CD4-positive, alpha-beta T cell treated with Interleukin-10 for 1 hour (primary cell): Measurements from ENCODE around the gene TP53TG3F.
"Not testable (repeated sequence)": the region's sequence is repeated elsewhere in the genome, so short reads cannot be mapped to it uniquely, and the experiment has no call there.

Experiments
- DNase-seq: peaks from one replicate; pipeline ENCODE4 v3.0.0-alpha.2; 2020

TP53TG3F gene, protein sequence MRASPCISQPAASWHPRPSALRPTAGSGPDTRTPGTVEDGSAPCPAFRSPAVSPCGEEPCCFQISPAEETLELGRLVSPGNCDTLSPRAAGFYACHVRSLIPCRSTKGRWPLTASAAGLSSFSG

DNA sequence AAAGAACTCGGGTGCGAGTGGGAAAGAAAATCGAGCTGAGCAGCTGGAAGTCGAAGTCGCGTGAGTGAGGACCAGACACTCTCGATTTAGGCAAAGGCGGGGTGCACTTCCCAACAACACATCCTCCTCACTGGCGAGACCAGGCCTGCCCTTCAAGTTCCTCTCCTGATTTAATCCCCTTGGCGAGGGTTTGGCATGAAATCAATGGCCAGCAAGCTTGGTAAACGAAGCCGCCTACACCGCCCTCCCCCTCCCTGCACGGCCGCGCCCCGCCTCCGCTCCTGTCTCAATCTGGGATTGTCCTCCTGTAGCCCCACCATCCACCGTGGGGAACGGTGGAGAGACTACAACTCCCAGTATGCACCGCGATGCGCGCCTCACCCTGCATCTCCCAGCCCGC lies at the start of gene TP53TG3F:
Gene TP53TG3F, plus strand, starts transcription at position 301 of the 400 bp plus-strand sequence. Its CDS starts 68 bp downstream, at position 369.
- not testable (repeated sequence) for DNase-seq

DNA sequence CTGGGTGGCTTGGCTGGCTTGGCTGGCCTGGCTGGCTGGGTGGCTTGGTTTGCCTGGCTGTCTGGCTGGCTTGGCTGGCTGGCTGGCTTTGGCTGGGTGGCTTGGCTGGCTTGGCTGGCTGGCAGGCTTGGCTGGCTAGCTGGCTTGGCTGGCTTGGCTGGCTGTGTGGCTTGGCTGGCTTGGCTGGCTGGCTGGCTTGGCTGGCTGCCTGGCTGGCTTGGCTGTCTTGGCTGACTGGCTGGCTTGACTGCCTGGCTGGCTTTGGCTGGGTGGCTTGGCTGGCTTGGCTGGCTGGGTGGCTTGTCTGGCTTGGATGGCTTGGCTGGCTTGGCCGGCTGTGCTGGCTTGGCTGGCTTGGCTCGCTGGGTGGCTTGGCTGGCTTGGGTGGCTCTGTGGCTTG lies 32.2 kb downstream of the TP53TG3F start:
- DNase-seq, result not testable (repeated sequence)

DNA sequence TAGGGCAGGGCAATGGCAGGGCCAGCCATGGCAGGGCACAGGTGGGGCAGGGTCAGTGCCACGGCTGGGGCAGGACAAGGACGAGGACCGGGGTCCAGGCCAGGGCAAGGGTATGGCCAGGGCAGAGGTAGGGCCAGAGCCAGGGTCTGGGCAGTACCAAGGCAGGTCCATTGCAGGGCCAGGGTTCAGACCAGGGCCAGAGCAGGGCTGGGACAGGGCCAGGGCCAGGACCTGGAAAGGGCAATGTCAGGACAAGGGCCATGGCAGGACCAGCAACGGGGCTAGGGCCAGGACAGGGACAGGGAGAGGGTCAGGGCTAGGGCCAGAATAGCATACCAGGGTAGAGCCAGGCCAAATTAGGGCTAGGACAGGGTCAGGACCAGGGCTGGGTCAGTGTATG lies 47.8 kb downstream of the TP53TG3F start:
- not testable (repeated sequence) for DNase-seq

DNA sequence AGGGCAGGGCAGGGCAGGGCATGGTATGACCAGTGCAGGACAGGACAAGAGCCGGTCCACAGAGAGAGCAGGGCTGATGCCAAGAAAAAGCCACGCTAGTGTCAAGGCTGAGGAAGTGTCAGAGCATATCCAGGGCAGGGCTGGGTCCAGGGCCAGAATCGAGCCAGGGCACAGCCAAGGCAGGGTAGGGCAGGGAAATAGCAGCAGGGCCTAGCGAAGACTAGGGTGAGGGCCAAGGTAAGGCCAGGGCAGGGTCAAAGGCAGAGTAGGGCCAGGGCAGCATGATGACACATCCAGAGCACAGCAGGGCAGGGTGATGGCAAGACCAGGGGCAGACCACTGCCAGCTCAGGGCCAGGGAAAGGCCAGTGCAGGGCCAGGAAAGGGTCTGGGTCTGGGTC lies 49.7 kb downstream of the TP53TG3F start:
- not testable (repeated sequence) for DNase-seq

DNA sequence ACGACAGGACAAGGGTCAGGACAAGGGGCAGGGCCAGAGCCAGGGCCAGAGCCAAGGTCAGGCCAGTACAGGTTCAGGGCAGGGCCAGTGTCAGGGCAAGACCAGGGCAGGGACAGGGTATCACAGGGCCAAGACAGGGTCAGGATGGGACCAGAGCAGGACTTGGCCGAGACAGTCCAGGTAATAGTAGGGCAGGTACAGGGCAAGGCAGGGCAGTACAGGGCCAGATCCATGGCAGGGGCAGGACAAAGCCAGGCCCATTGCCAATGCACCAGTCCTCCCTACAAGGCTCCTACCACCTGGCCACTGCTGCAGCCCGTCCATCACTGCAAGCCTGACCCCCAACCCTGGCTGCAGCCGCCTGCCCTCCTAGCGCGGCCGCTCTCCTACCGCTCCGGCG lies 50.5 kb downstream of the TP53TG3F start:
- DNase-seq, result not testable (repeated sequence)
